C4-2B (cell line): ENCODE data around the gene C12orf42.

Experiments
- ZFX ChIP-seq: fragments of 450-650 bp; IDR thresholded peaks from 2 replicates; pipeline ENCODE4 v1.6.1; 2017
- TF ChIP-seq, protein P1 (sequence below): fragments of 450-650 bp; conservative IDR thresholded peaks from 2 replicates; pipeline ENCODE4 v1.5.1; 2017; ENCODE audit warnings: mild to moderate bottlenecking

DNA sequence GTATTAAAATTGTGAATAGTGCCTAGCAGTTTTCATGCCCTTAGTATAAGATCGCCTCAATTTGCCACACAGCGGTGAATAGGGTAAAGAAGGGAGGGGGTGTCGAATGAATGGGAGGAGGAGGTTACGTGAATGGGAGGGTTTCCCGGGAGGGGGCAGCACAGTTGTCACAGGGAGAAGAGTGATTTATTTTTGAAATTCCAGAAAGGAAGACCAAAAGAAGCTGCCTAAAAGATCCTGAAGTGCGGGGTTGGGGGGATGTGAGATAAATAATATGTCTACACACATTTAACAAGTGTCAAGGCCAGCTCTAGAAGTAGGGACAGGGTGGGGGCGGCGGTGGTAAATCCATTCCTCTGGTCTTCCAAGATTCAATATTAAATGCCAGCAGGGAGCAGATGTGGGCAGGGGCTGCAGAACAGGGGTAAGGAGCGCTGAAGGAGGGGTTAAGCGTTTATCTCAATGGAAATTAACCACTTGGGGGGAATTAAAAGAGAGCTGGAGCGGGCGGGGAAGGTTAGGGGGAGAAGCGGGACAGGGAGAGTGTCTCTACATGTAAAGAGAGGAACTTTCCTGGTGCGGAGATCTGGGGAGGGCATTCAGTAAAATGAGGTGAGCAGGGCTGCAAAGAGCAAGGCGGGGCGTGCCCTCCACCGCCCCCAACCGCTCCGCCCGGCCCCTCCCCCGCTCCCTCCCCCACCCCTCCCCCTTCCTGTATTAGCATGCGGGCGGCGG, 867 bp downstream of the C12orf42 start:
- TF ChIP-seq, protein P1, sequence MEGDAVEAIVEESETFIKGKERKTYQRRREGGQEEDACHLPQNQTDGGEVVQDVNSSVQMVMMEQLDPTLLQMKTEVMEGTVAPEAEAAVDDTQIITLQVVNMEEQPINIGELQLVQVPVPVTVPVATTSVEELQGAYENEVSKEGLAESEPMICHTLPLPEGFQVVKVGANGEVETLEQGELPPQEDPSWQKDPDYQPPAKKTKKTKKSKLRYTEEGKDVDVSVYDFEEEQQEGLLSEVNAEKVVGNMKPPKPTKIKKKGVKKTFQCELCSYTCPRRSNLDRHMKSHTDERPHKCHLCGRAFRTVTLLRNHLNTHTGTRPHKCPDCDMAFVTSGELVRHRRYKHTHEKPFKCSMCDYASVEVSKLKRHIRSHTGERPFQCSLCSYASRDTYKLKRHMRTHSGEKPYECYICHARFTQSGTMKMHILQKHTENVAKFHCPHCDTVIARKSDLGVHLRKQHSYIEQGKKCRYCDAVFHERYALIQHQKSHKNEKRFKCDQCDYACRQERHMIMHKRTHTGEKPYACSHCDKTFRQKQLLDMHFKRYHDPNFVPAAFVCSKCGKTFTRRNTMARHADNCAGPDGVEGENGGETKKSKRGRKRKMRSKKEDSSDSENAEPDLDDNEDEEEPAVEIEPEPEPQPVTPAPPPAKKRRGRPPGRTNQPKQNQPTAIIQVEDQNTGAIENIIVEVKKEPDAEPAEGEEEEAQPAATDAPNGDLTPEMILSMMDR = no peak
- no peak for TF ChIP-seq ZFX
